B cell (primary cell): ENCODE data around the gene NLRC5. TPM values are rescaled to one million over a fixed set of nuclear protein-coding genes. Genes with fewer than 3 reads are reported as not detected.

ENCODE experiments used
- ATAC-seq: fragments of 200-7000 bp; cut with Tn5 transposase; one replicate; pipeline ENCODE4 v1.10.0; 2021; ENCODE audit warnings: low read depth, mild to moderate bottlenecking, moderate number of reproducible peaks, moderate library complexity
- CTCF ChIA-PET: fragments of 350-600 bp; sonication (Branson Sonifier 250); formaldehyde crosslinking; loops from one replicate; lab custom pipeline; 2021; ENCODE audit warnings: antibody characterized with exemption, inconsistent platforms; lab: Charles Lee
- POLR2A ChIA-PET: fragments of 350-600 bp; sonication (Branson Sonifier 250); formaldehyde crosslinking; loops from one replicate; lab custom pipeline; 2021; ENCODE audit warnings: antibody characterized with exemption; lab: Charles Lee
- DNase-seq: peaks from one replicate; pipeline ENCODE4 v3.0.0; 2013
- H2AFZ ChIP-seq: 2 replicates; pipeline ENCODE4 v1.6.1; 2012; ENCODE audit warnings: mild to moderate bottlenecking, low read depth, low read length; ENCODE audit not compliant: insufficient read depth, poor library complexity, severe bottlenecking
- H3K27ac ChIP-seq, 2 donors: 1 replicate in 1 of 2; 2 replicates in 1 of 2; pipeline ENCODE4 v1.5.1; 2012 to 2013; ENCODE audit warnings: low read length in 2 of 2, mild to moderate bottlenecking in 2 of 2, moderate library complexity in 1 of 2
- H3K27me3 ChIP-seq, 4 experiments: fragments of 200-600 bp in 1 of 4; sonication (generic) in 1 of 4; replicated peaks in 1 of 4; 1 replicate in 2 of 4; 2 replicates in 2 of 4; pipeline versions ENCODE4 v1.6.1 to v1.7.0; 2013 to 2016; ENCODE audit warnings: low read length in 3 of 4, mild to moderate bottlenecking in 2 of 4, mixed read lengths in 1 of 4, moderate library complexity in 1 of 4; ENCODE audit not compliant: insufficient read depth in 4 of 4, control insufficient read depth in 3 of 4; ENCODE audit errors: control extremely low read depth in 1 of 4
- H3K36me3 ChIP-seq, 2 experiments: replicated peaks in 1 of 2; 1 replicate in 1 of 2; 2 replicates in 1 of 2; pipeline versions ENCODE4 v1.6.1 to v1.7.1; 2013; ENCODE audit warnings: low read length in 1 of 2; ENCODE audit not compliant: insufficient read depth in 2 of 2, control insufficient read depth in 1 of 2; ENCODE audit errors: control extremely low read depth in 1 of 2, extremely low read depth in 1 of 2
- H3K4me1 ChIP-seq, 2 donors: fragments of 200-600 bp in 1 of 2; sonication (generic) in 1 of 2; 1 replicate in 1 of 2; 2 replicates in 1 of 2; pipeline versions ENCODE4 v1.5.1 to v1.6.1; 2013 to 2017; ENCODE audit warnings: low read length in 2 of 2; ENCODE audit not compliant: control insufficient read depth in 2 of 2, insufficient read depth in 2 of 2
- H3K4me2 ChIP-seq: replicated peaks from 2 replicates; pipeline ENCODE3; 2012; ENCODE audit warnings: mild to moderate bottlenecking, low read depth, low read length; ENCODE audit not compliant: poor library complexity, severe bottlenecking
- H3K4me3 ChIP-seq, 5 experiments: fragments of 200-600 bp in 1 of 5; sonication (generic) in 1 of 5; 1 replicate in 3 of 5; 2 replicates in 2 of 5; pipeline versions ENCODE4 v1.5.1 to v1.7.0; 2011 to 2016; ENCODE audit warnings: low read length in 4 of 5, mild to moderate bottlenecking in 4 of 5, low read depth in 2 of 5, control low read depth in 1 of 5, moderate library complexity in 1 of 5; ENCODE audit not compliant: insufficient read depth in 1 of 5; ENCODE audit errors: control extremely low read depth in 1 of 5, extremely low read depth in 1 of 5
- H3K79me2 ChIP-seq: fragments of 200-600 bp; sonication (generic); one replicate; pipeline ENCODE4 v1.6.0; 2016; ENCODE audit warnings: low read length; ENCODE audit not compliant: control insufficient read depth, insufficient read depth
- H3K9ac ChIP-seq: fragments of 200-600 bp; sonication (generic); 2 replicates; pipeline ENCODE4 v1.6.1; 2017; ENCODE audit warnings: mild to moderate bottlenecking, low read length, moderate library complexity
- H3K9me3 ChIP-seq, 3 donors: one replicate each; pipeline versions ENCODE4 v1.6.1 to v1.7.1; 2013; ENCODE audit warnings: low read length in 2 of 3; ENCODE audit not compliant: control insufficient read depth in 2 of 3, insufficient read depth in 1 of 3; ENCODE audit errors: control extremely low read depth in 1 of 3
- H4K20me1 ChIP-seq: 2 replicates; pipeline ENCODE4 v1.6.0; 2012; ENCODE audit warnings: mild to moderate bottlenecking, low read length; ENCODE audit not compliant: insufficient read depth, control insufficient read depth, poor library complexity, severe bottlenecking
- H3K27ac Mint-ChIP-seq: one replicate; pipeline ENCODE4 v1.8.0; 2021; ENCODE audit warnings: mixed read lengths
- H3K27me3 Mint-ChIP-seq: one replicate; pipeline ENCODE4 v1.8.0; 2021; ENCODE audit warnings: mixed read lengths
- H3K4me1 Mint-ChIP-seq: one replicate; pipeline ENCODE4 v1.8.0; 2021; ENCODE audit warnings: mixed read lengths
- H3K4me3 Mint-ChIP-seq: one replicate; pipeline ENCODE4 v1.8.0; 2021; ENCODE audit warnings: mixed read lengths
- H3K9me3 Mint-ChIP-seq: one replicate; pipeline ENCODE4 v1.8.0; 2022; ENCODE audit warnings: mixed read lengths; ENCODE audit not compliant: insufficient read depth
- EZH2 ChIP-seq: IDR thresholded peaks from 2 replicates; pipeline ENCODE4 v1.6.1; 2012; ENCODE audit warnings: borderline replicate concordance, low read depth, mild to moderate bottlenecking, moderate library complexity, low read length; ENCODE audit not compliant: insufficient read depth, poor library complexity, severe bottlenecking
- WGBS: methylation state at CpG from one replicate; pipeline ENCODE4 v1.1.5; 2013; ENCODE audit warnings: missing lambda C conversion rate; ENCODE audit not compliant: insufficient coverage; 5-methylcytosine and 5-hydroxymethylcytosine counted together
- intact Hi-C: fragments of 100-400 bp; cut with micrococcal nuclease; formaldehyde crosslinking; loops from one replicate; pipeline ENCODE4 v1.10.0; 2022
- polyA plus RNA-seq: library from polyadenylated mRNA; depleted of rRNA; stranded (reverse); fragments of >200 nt; gene quantifications from 2 replicates; pipeline ENCODE4 v1.2.3, GENCODE V29; 2012
- total RNA-seq, 2 donors: library from RNA; stranded (reverse); fragments of 120-200 nt in 1 of 2; gene quantifications; 1 replicate in 1 of 2; 2 replicates in 1 of 2; pipeline versions ENCODE4 v1.2.3 to v1.2.4, GENCODE V29; 2013 to 2022
- TF ChIP-seq, protein P1 (sequence below): fragments of 200-600 bp; IDR thresholded peaks from one replicate; pipeline ENCODE4 v1.8.0; 2022; ENCODE audit warnings: antibody characterized with exemption, mild to moderate bottlenecking

NLRC5 gene
- total and polyA plus RNA-seq, 2 donors (not counting 1 experiment from before 2014, with no cell fraction given): 349 to 510 TPM

DNA sequence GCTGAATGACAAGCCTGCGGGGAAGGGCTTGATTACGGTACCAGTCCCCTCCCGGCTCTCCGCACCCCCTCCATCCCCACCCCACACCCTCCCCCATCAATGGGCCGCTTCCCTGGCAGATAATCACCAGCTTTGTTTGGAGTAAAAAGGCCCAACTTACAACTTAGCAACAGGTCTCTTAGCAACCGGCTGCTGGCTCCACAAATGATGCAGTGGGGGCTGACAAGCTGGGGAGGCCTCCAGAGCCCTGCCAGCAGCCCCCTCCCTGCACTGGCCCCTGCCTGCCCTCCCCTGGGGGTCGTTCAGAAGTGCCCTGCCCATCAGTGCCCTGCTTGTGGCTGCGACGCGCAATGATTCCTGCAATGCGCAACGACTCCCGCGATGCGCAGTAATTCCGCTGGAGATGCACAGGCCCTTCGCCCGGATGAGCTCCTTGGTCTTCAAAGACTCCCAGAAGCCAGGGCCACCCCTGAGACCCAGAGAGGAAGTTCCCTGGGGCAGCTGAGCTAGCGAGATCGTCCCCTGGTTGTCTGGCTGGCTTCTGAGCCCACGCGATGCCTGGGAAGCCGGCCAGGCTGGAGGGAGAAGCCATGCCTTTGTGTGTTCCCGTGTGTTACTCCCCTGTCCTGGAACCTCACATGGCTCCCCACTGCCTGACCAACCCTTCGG, 126.3 kb downstream of the NLRC5 start:
- no peaks in the 10 kb centered on the region for H3K79me2 ChIP-seq
- Mint-ChIP-seq H3K4me1 (peaks cover 3% of the 10 kb centered on the region), H3K4me3 (no peak overlapping the region), H3K27me3 (no peaks in the 10 kb centered on the region), H3K9me3 (no peaks in the 10 kb centered on the region), H3K27ac (no peak overlapping the region)
- peaks cover 0 to 8% of the 10 kb centered on the region in 2 donors for H3K4me1 ChIP-seq
- no peak for ATAC-seq
- no peaks in the 10 kb centered on the region for H3K36me3 ChIP-seq
- no peak for DNase-seq
- no peak overlapping the region for H2AFZ ChIP-seq
- ChIA-PET CTCF (no interaction called here), POLR2A (no interaction called here)
- no peaks in the 10 kb centered on the region for H3K9me3 ChIP-seq
- no peak overlapping the region for H3K4me2 ChIP-seq
- no peak overlapping the region for H3K27ac ChIP-seq
- no peak overlapping the region for H3K9ac ChIP-seq
- no peaks in the 10 kb centered on the region for H3K27me3 ChIP-seq
- 88% methylated on average over 20 of the region's 25 CpGs for WGBS
- intact Hi-C loops: no loop called here
- TF ChIP-seq EZH2: no peak
- TF ChIP-seq, protein P1, sequence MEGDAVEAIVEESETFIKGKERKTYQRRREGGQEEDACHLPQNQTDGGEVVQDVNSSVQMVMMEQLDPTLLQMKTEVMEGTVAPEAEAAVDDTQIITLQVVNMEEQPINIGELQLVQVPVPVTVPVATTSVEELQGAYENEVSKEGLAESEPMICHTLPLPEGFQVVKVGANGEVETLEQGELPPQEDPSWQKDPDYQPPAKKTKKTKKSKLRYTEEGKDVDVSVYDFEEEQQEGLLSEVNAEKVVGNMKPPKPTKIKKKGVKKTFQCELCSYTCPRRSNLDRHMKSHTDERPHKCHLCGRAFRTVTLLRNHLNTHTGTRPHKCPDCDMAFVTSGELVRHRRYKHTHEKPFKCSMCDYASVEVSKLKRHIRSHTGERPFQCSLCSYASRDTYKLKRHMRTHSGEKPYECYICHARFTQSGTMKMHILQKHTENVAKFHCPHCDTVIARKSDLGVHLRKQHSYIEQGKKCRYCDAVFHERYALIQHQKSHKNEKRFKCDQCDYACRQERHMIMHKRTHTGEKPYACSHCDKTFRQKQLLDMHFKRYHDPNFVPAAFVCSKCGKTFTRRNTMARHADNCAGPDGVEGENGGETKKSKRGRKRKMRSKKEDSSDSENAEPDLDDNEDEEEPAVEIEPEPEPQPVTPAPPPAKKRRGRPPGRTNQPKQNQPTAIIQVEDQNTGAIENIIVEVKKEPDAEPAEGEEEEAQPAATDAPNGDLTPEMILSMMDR: no peak
- H4K20me1 ChIP-seq: no peaks in the 10 kb centered on the region
- H3K4me3 ChIP-seq: no peak overlapping the region

DNA sequence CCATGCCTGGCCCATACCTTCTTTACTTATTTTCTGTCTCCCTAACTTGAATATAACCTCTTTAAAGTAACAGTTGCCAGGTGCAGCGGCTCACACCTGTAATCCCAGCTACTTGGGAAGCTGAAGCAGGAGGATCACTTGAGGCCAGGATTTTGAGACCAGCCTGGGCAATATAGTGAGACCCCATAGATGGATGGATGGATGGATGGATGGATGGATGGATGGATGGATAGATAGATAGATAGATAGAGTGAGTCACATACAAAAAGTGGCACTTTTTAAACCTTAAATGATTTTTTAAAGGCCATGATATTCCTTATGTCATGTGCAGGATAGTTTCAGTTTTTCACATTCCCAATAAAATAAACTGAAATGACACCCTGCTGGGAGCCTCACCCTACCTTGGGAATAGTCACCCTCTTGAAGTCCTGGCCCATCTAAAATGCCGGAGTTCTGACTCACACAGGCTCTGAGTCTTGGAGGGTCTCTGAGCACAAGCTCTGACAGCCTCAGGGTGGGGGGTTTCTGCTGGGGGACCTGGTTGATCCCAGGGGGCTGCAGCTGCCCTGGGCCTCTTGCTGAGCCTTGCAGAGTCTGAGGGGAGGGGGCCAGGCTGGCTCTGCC, 129.2 kb downstream of the NLRC5 start:
- no peak overlapping the region for H3K4me3 Mint-ChIP-seq
- Histone ChIP-seq H3K4me1 (peaks cover 0 to 8% of the 10 kb centered on the region in 2 donors), H2AFZ (no peak overlapping the region), H3K36me3 (no peaks in the 10 kb centered on the region), H4K20me1 (no peaks in the 10 kb centered on the region), H3K79me2 (no peaks in the 10 kb centered on the region), H3K9me3 (no peaks in the 10 kb centered on the region), H3K27ac (no peak overlapping the region), H3K9ac (no peak overlapping the region), H3K4me2 (no peak overlapping the region), H3K27me3 (no peaks in the 10 kb centered on the region), H3K4me3 (no peak overlapping the region)
- TF ChIP-seq, protein P1: no peak
- TF ChIP-seq EZH2: no peak
- ATAC-seq (no peak), DNase-seq (no peak)
- H3K27ac Mint-ChIP-seq: no peak overlapping the region
- POLR2A ChIA-PET: no interaction called here
- intact Hi-C loops: no loop called here
- H3K9me3 Mint-ChIP-seq: no peaks in the 10 kb centered on the region
- H3K4me1 Mint-ChIP-seq: peaks cover 3% of the 10 kb centered on the region
- WGBS: 100% methylated on average over 1 of the region's 2 CpGs
- CTCF ChIA-PET: no interaction called here
- H3K27me3 Mint-ChIP-seq: no peaks in the 10 kb centered on the region
